Neutrophil (primary cell): ENCODE data around the gene PPP1R3G.

ENCODE experiments used
- H3K27ac ChIP-seq: fragments of 200-600 bp; sonication (generic); 2 replicates; pipeline ENCODE4 v1.5.1; 2016; ENCODE audit warnings: mild to moderate bottlenecking, moderate library complexity
- H3K27me3 ChIP-seq: fragments of 200-600 bp; sonication (generic); 2 replicates; pipeline ENCODE4 v1.6.0; 2016; ENCODE audit warnings: mild to moderate bottlenecking
- H3K36me3 ChIP-seq: fragments of 200-600 bp; sonication (generic); 2 replicates; pipeline ENCODE4 v1.5.1; 2017
- H3K4me1 ChIP-seq, 2 experiments: fragments of 200-600 bp in 1 of 2; sonication (generic) in 1 of 2; 1 replicate in 1 of 2; 2 replicates in 1 of 2; pipeline versions ENCODE4 v1.5.1 to v1.6.1; 2013 to 2016; ENCODE audit warnings: low read depth in 1 of 2, low read length in 1 of 2, mild to moderate bottlenecking in 1 of 2, moderate library complexity in 1 of 2; ENCODE audit not compliant: control insufficient read depth in 1 of 2, insufficient read depth in 1 of 2
- H3K4me3 ChIP-seq, 2 experiments: fragments of 200-600 bp in 1 of 2; sonication (generic) in 1 of 2; 1 replicate in 1 of 2; 2 replicates in 1 of 2; pipeline ENCODE4 v1.5.1; 2013 to 2016; ENCODE audit warnings: low read depth in 1 of 2, low read length in 1 of 2, mild to moderate bottlenecking in 1 of 2, moderate library complexity in 1 of 2
- H3K9me3 ChIP-seq: fragments of 200-600 bp; sonication (generic); 2 replicates; pipeline ENCODE4 v1.5.1; 2016
- CTCF ChIP-seq: fragments of 200-600 bp; sonication (generic); IDR thresholded peaks from 2 replicates; pipeline ENCODE4 v1.5.1; 2016; ENCODE audit warnings: antibody characterized with exemption

The PPP1R3G gene

GRCh38 chr6:5102267-5102970 is 17.3 kb downstream of the PPP1R3G start:
- H3K4me1 ChIP-seq: peaks cover 0 to 11% of the 10 kb centered on the region in 2 experiments
- H3K27me3 ChIP-seq: no peaks in the 10 kb centered on the region
- H3K27ac ChIP-seq: no peak overlapping the region
- H3K36me3 ChIP-seq: no peaks in the 10 kb centered on the region
- TF ChIP-seq CTCF: no peak
- no peak overlapping the region for H3K4me3 ChIP-seq
- no peaks in the 10 kb centered on the region for H3K9me3 ChIP-seq

- H3K27ac ChIP-seq: no peak overlapping the region
- H3K4me3 ChIP-seq: no peak overlapping the region
- H3K27me3 ChIP-seq: no peaks in the 10 kb centered on the region
- H3K36me3 ChIP-seq: no peaks in the 10 kb centered on the region
- no peaks in the 10 kb centered on the region for H3K9me3 ChIP-seq
- no peak for TF ChIP-seq CTCF
- peaks cover 0 to 11% of the 10 kb centered on the region in 2 experiments for H3K4me1 ChIP-seq
These were observed 18.1 kb downstream of the PPP1R3G start for GRCh38 chr6:5103250-5103649.

GRCh38 chr6:5104667-5105066 is 19.5 kb downstream of the PPP1R3G start:
- H3K27ac ChIP-seq: no peak overlapping the region
- no peak overlapping the region for H3K4me3 ChIP-seq
- no peak for TF ChIP-seq CTCF
- no peaks in the 10 kb centered on the region for H3K27me3 ChIP-seq
- H3K4me1 ChIP-seq: peaks cover 0 to 11% of the 10 kb centered on the region in 2 experiments
- no peaks in the 10 kb centered on the region for H3K9me3 ChIP-seq
- H3K36me3 ChIP-seq: no peaks in the 10 kb centered on the region

- no peak for TF ChIP-seq CTCF
- Histone ChIP-seq H3K27me3 (no peaks in the 10 kb centered on the region), H3K36me3 (no peaks in the 10 kb centered on the region), H3K4me3 (no peak overlapping the region), H3K4me1 (peaks cover 0 to 11% of the 10 kb centered on the region in 2 experiments), H3K9me3 (no peaks in the 10 kb centered on the region), H3K27ac (no peak overlapping the region)
These were observed 20.0 kb downstream of the PPP1R3G start for GRCh38 chr6:5105146-5105545.

- TF ChIP-seq CTCF: no peak
- Histone ChIP-seq H3K27ac (no peak overlapping the region), H3K36me3 (no peaks in the 10 kb centered on the region)
These were observed 22.2 kb downstream of the PPP1R3G start for GRCh38 chr6:5107341-5107740.

More at GRCh38 chr6:5107341-5107740, 22.2 kb downstream of the PPP1R3G start:
- H3K9me3 ChIP-seq: no peaks in the 10 kb centered on the region
- H3K27me3 ChIP-seq: no peaks in the 10 kb centered on the region
- no peak overlapping the region for H3K4me3 ChIP-seq
- peaks cover 0 to 10% of the 10 kb centered on the region in 2 experiments for H3K4me1 ChIP-seq
